Measurements from ENCODE around the gene MTFR2. TPM values are rescaled to one million over a fixed set of nuclear protein-coding genes. Genes with fewer than 3 reads are reported as not detected.

MTFR2 gene
- total RNA-seq, 4 donors from 2014 or later = 2.3 to 4.7 (median 2.6) TPM

GRCh38 chr6:136252441-136252840 lies 2.3 kb upstream of the MTFR2 start:
- no peaks in the 10 kb centered on the region for H3K9me3 ChIP-seq
- DNase-seq = no peak
- WGBS, 2 donors = 56 to 59% methylated on average over 2 of the region's 2 CpGs
- peaks cover 6 to 25% (median 9%) of the 10 kb centered on the region in 3 donors for H3K4me1 ChIP-seq
- H3K4me3 ChIP-seq = no peak overlapping the region
- no peak for TF ChIP-seq POLR2A (IDR thresholded peaks at IDR 0.05)
- TF ChIP-seq CTCF (IDR thresholded peaks at IDR 0.05) = no peak
- H3K27ac ChIP-seq = no peak overlapping the region
- H3K27me3 ChIP-seq = no peaks in the 10 kb centered on the region
- intact Hi-C loops (cut with DNase I) = no loop called here
- peaks cover 0 to 21% (median 3%) of the 10 kb centered on the region in 3 donors for H3K36me3 ChIP-seq

- H3K36me3 ChIP-seq = peaks cover 0 to 10% (median 0%) of the 10 kb centered on the region in 3 donors
- H3K4me3 ChIP-seq = peak overlapping the region in 1 of 4 donors; percentile 83
- DNase-seq = no peak
- no peaks in the 10 kb centered on the region for H3K27me3 ChIP-seq
- peaks cover 6 to 25% (median 9%) of the 10 kb centered on the region in 3 donors for H3K4me1 ChIP-seq
- H3K27ac ChIP-seq = no peak overlapping the region
- 35 to 36% methylated on average over 4 of the region's 4 CpGs for WGBS, 2 donors
- no peak for TF ChIP-seq POLR2A (IDR thresholded peaks at IDR 0.05)
- intact Hi-C loops (cut with DNase I) = no loop called here
- no peaks in the 10 kb centered on the region for H3K9me3 ChIP-seq
Measured at GRCh38 chr6:136251394-136251793, 1.3 kb upstream of the MTFR2 start.

- no peak for DNase-seq
- intact Hi-C loops (cut with DNase I) = no loop called here
- Histone ChIP-seq H3K9me3 (no peaks in the 10 kb centered on the region), H3K4me1 (peaks cover 6 to 25% (median 9%) of the 10 kb centered on the region in 3 donors), H3K27me3 (no peaks in the 10 kb centered on the region), H3K4me3 (peak overlapping the region; percentile 63 to 83 (median 70)), H3K27ac (peak overlapping the region; percentile 38 to 69 (median 52)), H3K36me3 (peaks cover 0 to 3% (median 0%) of the 10 kb centered on the region in 3 donors)
- whole genome bisulfite sequencing, 2 donors = 0 to 1% methylated on average over 8 of the region's 8 CpGs
- no peak for TF ChIP-seq CTCF (IDR thresholded peaks at IDR 0.05)
- no peak for TF ChIP-seq POLR2A (IDR thresholded peaks at IDR 0.05)
Measured at GRCh38 chr6:136250686-136251008, 536 bp upstream of the MTFR2 start.

- TF ChIP-seq POLR2A (IDR thresholded peaks at IDR 0.05) = no peak
- no peak for TF ChIP-seq CTCF (IDR thresholded peaks at IDR 0.05)
- Histone ChIP-seq H3K9me3 (no peaks in the 10 kb centered on the region), H3K4me1 (peaks cover 6 to 25% (median 9%) of the 10 kb centered on the region in 3 donors), H3K36me3 (peaks cover 0 to 3% (median 0%) of the 10 kb centered on the region in 3 donors), H3K27me3 (no peaks in the 10 kb centered on the region), H3K27ac (peak overlapping the region in 1 of 4 donors; percentile 9), H3K4me3 (peak overlapping the region; percentile 63 to 83 (median 70))
- intact Hi-C loops (cut with DNase I) = no loop called here
- no peak for DNase-seq
- WGBS, 2 donors = 13 to 22% methylated on average over 6 of the region's 6 CpGs
Measured at GRCh38 chr6:136249336-136249735, 775 bp downstream of the MTFR2 start.

GRCh38 chr6:136244061-136244616 lies 6.0 kb downstream of the MTFR2 start:
- H3K4me3 ChIP-seq = no peak overlapping the region
- no peak overlapping the region for H3K27ac ChIP-seq
- intact Hi-C loops (cut with DNase I) = no loop called here
- no peak for DNase-seq
- no peaks in the 10 kb centered on the region for H3K27me3 ChIP-seq
- no peak for TF ChIP-seq CTCF (IDR thresholded peaks at IDR 0.05)
- WGBS, 2 donors = 89 to 91% methylated on average over 5 of the region's 5 CpGs
- peaks cover 0 to 2% (median under 1%) of the 10 kb centered on the region in 3 donors for H3K4me1 ChIP-seq
- peaks cover 0 to 4% (median 0%) of the 10 kb centered on the region in 3 donors for H3K36me3 ChIP-seq
- H3K9me3 ChIP-seq = no peaks in the 10 kb centered on the region
